SJCRH30 (cell line): ENCODE measurements around the gene RRP1B. TPM values are rescaled to one million over a fixed set of nuclear protein-coding genes. Genes with fewer than 3 reads are reported as not detected.
"Not testable (repeated sequence)": the region's sequence is repeated elsewhere in the genome, so short reads cannot be mapped to it uniquely, and the experiment has no call there.

ENCODE experiments used
- DNase-seq, 2 experiments: peaks; one replicate each; pipeline ENCODE4 v3.0.0-alpha.2; 2015 to 2020
- H3K27ac ChIP-seq: fragments of 250-450 bp; sonication (Bioruptor Pico); 2 replicates; pipeline ENCODE4 v1.5.1; 2020; ENCODE audit warnings: mild to moderate bottlenecking, moderate library complexity
- H3K27me3 ChIP-seq: fragments of 250-450 bp; sonication (Bioruptor Pico); 2 replicates; pipeline ENCODE4 v1.5.1; 2020; ENCODE audit warnings: mild to moderate bottlenecking, moderate library complexity
- H3K36me3 ChIP-seq: fragments of 250-450 bp; sonication (Bioruptor Pico); 2 replicates; pipeline ENCODE4 v1.5.1; 2020; ENCODE audit warnings: mild to moderate bottlenecking, moderate library complexity
- H3K4me1 ChIP-seq: fragments of 250-450 bp; sonication (Bioruptor Pico); 2 replicates; pipeline ENCODE4 v1.5.1; 2020; ENCODE audit warnings: mild to moderate bottlenecking, moderate library complexity
- H3K4me3 ChIP-seq: fragments of 250-450 bp; sonication (Bioruptor Pico); 2 replicates; pipeline ENCODE4 v1.5.1; 2020; ENCODE audit warnings: mild to moderate bottlenecking, moderate library complexity
- H3K9me3 ChIP-seq: fragments of 250-450 bp; sonication (Bioruptor Pico); replicated peaks from 2 replicates; pipeline ENCODE4 v1.5.1; 2020; ENCODE audit warnings: mild to moderate bottlenecking, moderate library complexity
- total RNA-seq: library from RNA; depleted of rRNA; stranded (reverse); fragments of >200 nt; shearing (Covaris generic); gene quantifications from 2 replicates; pipeline ENCODE4 v1.2.3, GENCODE V29; 2014

RRP1B gene
- total RNA-seq, 1 experiment from 2014 or later = 82.8 TPM

DNA sequence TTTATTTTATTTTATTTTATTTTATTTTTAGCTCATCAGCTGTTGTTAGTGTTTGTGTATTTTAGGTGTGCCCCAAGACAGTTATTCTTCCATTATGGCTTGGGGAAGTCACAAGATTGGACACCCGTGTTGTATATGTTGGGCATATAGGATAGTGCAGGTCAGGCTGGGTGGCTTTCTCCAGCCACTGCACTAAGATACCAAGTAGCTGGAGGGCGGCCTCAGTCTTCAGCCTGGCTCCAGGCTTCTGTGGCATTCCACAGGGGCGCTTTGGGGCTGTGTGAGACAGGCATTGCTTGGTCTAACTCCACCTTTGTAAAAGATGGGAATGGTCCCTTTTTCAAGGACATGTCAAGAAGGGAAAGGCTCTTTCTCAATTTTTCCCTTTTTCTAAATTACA, 16.5 kb downstream of the RRP1B start:
- H3K4me3 ChIP-seq = no peak overlapping the region
- no peak overlapping the region for H3K27ac ChIP-seq
- H3K4me1 ChIP-seq = no peaks in the 10 kb centered on the region
- peaks cover 90% of the 10 kb centered on the region for H3K36me3 ChIP-seq
- no peak for DNase-seq
- H3K9me3 ChIP-seq = 0 out of 2 replicates have a peak, but pooled peaks cover 2% of the 10 kb centered on the region
- no peaks in the 10 kb centered on the region for H3K27me3 ChIP-seq

DNA sequence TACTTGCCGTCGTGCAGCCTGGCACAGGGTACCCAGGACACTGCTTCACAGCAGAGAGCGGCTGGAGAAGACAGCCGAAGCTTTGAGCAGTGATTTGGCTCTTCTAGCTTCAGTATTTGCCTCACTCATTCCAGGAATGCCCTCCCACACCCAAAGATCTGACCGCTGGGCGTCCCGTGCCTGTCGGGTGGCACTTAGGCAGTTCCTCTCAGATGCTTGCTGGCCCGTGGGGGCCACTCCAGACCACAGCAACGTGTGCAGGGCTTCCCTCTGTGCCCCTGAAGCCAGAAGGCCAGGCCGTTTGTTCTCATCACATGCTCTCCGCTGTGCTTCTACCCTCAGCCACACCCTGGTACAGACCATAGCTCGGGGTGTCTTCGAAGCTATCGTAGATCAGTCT, 17.0 kb downstream of the RRP1B start:
- Histone ChIP-seq H3K4me3 (no peak overlapping the region), H3K36me3 (peaks cover 89% of the 10 kb centered on the region), H3K27ac (no peak overlapping the region), H3K9me3 (0 out of 2 replicates have a peak, but pooled peaks cover 2% of the 10 kb centered on the region), H3K27me3 (no peaks in the 10 kb centered on the region), H3K4me1 (no peaks in the 10 kb centered on the region)
- DNase-seq = no peak

DNA sequence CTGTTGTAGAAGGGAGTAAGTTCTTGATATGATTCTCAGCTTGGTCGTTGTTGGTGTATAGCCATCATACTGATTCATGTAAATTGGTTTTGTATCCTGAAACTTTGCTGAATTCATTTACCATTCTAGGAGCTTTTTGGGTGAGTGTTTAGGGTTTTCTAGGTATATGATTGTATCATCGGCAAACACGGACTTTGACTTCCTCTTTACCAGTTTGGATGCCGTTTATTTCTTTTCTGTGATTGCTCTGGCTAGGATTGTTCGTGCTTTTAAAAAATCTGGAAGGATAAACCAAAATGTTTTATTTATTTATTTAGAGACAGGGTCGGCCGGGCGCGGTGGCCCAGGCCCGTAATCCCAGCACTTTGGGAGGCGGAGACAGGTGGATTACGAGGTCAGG, 20.6 kb downstream of the RRP1B start:
- no peak overlapping the region for H3K27ac ChIP-seq
- H3K27me3 ChIP-seq = no peaks in the 10 kb centered on the region
- no peak for DNase-seq
- peaks cover 83% of the 10 kb centered on the region for H3K36me3 ChIP-seq
- H3K4me1 ChIP-seq = no peaks in the 10 kb centered on the region
- no peak overlapping the region for H3K4me3 ChIP-seq
- no peaks in the 10 kb centered on the region for H3K9me3 ChIP-seq

DNA sequence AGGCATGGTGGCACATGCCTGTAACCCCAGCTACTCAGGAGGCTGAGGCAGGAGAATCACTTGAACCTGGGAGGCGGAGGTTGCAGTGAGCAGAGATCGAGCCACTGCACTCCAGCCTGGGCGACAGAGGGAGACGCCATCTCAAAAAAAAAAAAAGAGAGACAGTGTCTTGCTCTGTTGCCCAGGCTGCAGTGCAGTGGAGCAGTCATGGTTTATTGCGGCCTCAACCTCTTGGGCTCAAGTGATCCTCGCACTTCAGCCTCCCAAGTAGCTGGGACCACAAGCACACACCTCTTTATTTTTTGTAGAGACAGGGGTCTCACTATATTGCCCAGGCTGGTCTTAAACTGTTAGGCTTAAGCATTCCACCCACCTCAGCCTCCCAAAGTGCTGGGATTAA, 21.1 kb downstream of the RRP1B start:
- not testable (repeated sequence) for H3K4me1 ChIP-seq, H3K9me3 ChIP-seq, H3K27me3 ChIP-seq, H3K27ac ChIP-seq, H3K4me3 ChIP-seq, DNase-seq
- peaks cover 83% of the 10 kb centered on the region for H3K36me3 ChIP-seq

DNA sequence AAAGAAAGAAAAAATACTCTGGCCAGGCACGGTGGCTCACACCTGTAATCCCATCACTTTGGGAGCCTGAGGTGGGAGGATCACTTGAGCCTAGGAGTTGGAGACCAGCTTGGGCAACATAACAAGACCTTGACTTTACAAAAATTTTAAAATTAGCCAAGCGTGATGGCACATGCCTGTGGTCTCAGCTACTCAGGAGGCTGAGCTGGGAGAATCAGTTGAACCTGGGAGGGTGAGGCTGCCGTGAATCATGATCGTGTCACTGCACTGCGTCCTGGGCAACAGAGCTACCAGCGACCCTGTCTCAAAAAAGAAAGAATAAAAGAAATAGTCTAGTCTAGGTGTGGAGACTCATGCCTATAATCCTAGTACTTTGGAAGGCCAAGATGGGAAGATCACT, 22.3 kb downstream of the RRP1B start:
- H3K4me3 ChIP-seq = no peak overlapping the region
- peaks cover 83% of the 10 kb centered on the region for H3K36me3 ChIP-seq
- no peaks in the 10 kb centered on the region for H3K27me3 ChIP-seq
- DNase-seq = no peak
- H3K4me1 ChIP-seq = no peaks in the 10 kb centered on the region
- H3K27ac ChIP-seq = no peak overlapping the region
- no peaks in the 10 kb centered on the region for H3K9me3 ChIP-seq

DNA sequence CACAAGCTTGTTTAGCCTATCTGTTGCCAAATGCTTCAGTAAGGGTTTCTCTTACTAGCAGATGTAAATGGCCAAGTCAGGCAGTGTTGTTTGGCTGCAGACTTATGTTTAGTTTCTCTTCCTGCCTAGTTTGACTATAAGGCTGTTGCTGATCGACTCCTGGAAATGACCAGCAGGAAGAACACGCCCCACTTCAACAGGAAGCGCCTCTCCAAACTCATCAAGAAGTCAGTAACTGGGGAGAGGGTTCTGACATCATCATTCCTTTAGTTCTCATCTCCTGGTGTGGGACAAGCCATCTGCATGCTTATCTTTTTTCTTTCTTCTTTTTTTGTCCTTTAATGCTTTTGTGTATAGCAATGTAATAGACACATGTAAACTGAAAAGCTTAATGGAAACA, 25.1 kb downstream of the RRP1B start:
- Histone ChIP-seq H3K9me3 (no peaks in the 10 kb centered on the region), H3K4me1 (no peaks in the 10 kb centered on the region), H3K27me3 (no peaks in the 10 kb centered on the region), H3K27ac (no peak overlapping the region), H3K4me3 (no peak overlapping the region), H3K36me3 (peaks cover 86% of the 10 kb centered on the region)
- no peak for DNase-seq

DNA sequence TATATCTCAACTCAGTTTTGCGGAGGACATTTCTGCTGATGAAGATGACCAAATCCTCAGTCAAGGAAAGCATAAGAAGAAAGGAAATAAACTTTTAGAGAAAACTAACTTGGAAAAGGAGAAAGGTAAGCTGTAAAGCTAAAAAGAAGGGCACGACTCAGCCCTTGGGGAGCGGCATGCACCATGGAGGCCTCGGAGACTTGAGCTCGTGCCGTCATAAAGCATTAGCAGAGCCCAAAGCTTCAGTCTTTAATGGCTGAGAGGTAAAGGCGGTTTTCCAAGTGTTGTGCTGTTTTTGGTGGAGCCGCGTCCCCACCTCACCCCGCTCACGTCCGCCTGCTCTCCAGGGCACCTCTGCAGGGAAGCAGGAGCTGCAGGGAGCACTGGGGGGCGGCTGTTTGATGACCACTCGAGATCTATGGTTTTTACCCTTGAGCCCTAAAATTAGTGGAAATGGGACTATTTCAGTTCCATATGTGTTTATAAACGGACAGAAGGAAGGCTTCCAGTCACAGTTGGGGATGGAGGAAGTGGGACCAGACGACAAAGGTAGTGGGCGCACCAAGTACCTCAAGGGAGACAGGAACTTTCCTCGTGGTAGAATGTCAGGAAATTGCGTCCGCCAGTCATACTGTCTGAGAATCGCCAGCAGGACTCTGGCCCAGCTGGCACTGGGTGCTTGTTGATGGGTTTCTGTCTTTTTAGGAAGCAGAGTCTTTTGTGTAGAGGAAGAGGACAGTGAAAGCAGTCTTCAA, 27.6 kb downstream of the RRP1B start:
- Histone ChIP-seq H3K4me3 (no peak overlapping the region), H3K4me1 (no peaks in the 10 kb centered on the region), H3K27me3 (no peaks in the 10 kb centered on the region), H3K27ac (no peak overlapping the region), H3K9me3 (no peaks in the 10 kb centered on the region), H3K36me3 (peaks cover 86% of the 10 kb centered on the region)
- no peak for DNase-seq

DNA sequence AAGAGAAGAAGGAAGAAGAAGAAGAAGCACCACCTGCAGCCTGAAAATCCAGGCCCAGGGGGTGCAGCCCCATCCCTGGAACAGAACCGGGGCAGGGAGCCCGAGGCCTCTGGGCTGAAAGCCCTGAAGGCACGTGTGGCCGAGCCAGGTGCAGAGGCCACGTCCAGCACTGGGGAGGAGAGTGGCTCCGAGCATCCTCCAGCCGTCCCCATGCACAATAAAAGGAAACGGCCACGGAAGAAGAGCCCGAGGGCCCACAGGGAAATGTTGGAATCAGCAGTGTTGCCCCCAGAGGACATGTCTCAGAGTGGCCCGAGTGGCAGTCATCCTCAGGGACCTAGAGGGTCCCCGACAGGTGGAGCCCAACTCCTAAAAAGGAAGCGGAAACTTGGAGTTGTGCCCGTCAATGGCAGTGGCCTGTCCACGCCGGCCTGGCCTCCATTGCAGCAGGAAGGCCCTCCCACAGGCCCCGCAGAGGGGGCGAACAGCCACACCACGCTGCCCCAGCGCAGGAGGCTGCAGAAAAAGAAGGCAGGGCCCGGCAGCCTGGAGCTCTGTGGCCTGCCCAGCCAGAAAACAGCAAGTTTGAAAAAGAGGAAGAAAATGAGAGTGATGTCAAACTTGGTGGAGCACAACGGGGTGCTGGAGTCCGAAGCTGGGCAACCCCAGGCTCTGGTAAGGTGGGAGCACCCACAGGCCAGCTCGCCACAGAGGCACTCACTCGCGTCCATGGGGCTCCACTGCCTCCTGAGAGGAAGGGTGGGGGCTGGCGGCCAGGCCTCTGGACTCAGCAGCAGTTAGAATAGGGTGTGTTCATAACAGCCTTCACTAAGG, 28.4 kb downstream of the RRP1B start:
- DNase-seq = no peak
- H3K27ac ChIP-seq = no peak overlapping the region
- peaks cover 89% of the 10 kb centered on the region for H3K36me3 ChIP-seq
- H3K4me3 ChIP-seq = no peak overlapping the region
- no peaks in the 10 kb centered on the region for H3K9me3 ChIP-seq
- H3K4me1 ChIP-seq = no peaks in the 10 kb centered on the region
- H3K27me3 ChIP-seq = no peaks in the 10 kb centered on the region

DNA sequence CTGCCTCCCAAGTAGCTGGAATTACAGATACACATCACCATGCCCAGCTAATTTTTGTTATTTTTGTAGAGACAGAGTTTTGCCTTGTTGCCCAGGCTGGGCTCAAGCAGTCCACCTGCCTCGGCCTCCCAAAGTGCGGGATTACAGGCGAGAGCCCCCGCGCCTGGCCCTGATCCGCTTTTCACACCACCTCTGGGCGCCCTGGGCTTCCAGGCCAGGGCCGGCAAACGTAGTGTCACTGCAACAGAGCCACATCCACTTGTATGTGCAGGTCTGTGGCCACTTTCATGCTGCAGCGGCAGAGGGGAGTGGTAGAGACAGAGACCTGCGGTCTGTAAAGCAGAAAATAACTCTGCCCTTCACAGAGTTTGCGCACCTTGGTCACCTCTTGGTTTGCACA, 29.5 kb downstream of the RRP1B start:
- peaks cover 89% of the 10 kb centered on the region for H3K36me3 ChIP-seq
- no peaks in the 10 kb centered on the region for H3K27me3 ChIP-seq

DNA sequence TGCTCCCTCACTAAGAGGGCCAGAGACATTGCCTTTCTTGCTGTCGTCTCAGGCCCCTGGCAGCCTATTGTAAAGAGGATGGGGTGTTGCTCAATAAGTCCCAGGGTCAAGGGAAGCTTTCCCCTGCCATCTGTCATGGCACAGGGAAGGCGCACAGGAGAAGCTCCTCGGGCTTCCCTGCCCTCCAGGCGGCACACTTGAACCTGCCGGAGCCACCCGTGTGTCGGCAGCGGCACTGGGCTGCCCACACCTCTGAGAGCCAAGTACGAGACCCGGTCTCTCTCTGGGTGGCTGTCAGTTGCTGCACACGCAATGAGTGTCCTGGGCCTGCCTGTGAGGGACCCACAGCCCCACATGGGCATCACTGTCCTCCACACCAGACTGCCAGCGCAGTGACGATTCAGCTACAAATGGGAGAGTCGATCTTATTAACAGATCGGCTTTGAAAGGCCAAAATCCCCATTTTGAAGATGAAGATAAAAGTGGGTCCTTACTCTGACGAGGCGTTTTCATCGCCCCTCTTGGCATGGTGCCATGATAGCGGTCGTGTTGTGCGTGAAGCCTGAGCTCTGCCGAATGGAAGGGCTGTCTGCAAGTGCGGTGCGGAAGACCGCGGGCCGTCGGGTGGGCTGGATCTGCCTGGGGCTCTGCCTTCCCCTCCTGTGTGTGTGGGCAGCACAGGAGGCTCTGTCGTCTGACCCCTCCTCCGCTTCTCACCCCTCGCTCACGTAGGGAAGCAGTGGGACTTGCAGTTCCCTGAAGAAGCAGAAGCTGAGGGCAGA, 30.4 kb downstream of the RRP1B start:
- no peak overlapping the region for H3K4me3 ChIP-seq
- H3K27ac ChIP-seq = no peak overlapping the region
- no peak for DNase-seq
- no peaks in the 10 kb centered on the region for H3K27me3 ChIP-seq
- peaks cover 87% of the 10 kb centered on the region for H3K36me3 ChIP-seq
- H3K9me3 ChIP-seq = no peaks in the 10 kb centered on the region
- H3K4me1 ChIP-seq = no peaks in the 10 kb centered on the region

More for the DNA sequence above, 29.5 kb downstream of the RRP1B start:
- Histone ChIP-seq H3K27ac (no peak overlapping the region), H3K4me1 (no peaks in the 10 kb centered on the region), H3K9me3 (no peaks in the 10 kb centered on the region), H3K4me3 (no peak overlapping the region)
- DNase-seq = no peak

DNA sequence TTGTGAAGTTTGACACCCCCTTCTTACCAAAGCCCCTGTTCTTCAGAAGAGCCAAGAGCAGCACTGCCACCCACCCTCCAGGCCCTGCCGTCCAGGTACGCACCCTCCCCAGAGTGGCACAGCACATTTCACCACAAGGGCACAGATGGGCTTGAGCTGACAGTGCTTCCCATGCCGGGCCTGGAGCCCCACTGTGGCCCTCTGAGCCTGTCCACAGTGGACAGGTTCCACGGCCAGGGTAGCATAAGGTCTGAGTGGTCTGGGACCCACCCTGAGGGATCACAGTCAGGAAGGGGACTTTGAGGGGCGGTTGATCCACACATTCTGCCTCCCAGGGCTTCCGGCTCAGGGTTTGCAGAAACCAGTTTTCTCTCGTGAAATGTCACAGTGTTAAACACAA, 31.0 kb downstream of the RRP1B start:
- Histone ChIP-seq H3K4me3 (no peak overlapping the region), H3K4me1 (no peaks in the 10 kb centered on the region), H3K9me3 (no peaks in the 10 kb centered on the region), H3K36me3 (peaks cover 84% of the 10 kb centered on the region), H3K27me3 (no peaks in the 10 kb centered on the region), H3K27ac (no peak overlapping the region)
- DNase-seq = no peak

DNA sequence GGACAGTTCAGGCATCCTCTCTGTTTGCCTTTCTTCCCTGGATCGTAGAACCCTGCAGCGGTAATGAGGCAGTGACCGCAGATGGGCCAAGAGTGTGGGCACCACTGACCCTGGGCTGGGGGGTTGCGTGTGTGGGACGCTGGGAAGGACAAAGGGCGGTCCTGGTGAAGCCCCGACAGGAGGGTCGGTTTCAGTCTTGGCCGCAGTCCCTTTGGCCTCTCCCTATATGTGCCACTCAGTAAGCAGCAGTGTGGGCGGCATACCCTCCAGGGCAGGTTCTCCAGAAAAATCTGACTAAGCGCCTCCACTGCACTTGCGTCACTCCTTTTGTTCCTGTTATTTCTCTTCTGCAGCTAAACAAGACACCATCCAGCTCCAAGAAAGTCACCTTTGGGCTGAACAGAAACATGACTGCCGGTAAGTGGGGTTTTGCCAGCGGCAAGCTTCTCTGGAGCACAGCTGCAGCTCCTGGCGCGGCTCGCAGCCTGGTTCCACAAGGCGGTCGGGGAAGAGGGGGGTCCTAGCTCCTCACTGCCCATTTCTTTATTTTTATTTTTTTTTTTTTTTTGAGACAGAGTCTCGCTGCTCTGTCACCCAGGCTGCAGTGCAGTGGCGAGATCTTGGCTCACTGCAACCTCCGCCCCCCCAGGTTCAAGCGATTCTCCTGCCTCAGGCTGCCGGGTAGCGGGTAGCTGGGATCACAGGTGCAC, 31.9 kb downstream of the RRP1B start:
- H3K4me3 ChIP-seq = no peak overlapping the region
- no peaks in the 10 kb centered on the region for H3K9me3 ChIP-seq
- H3K4me1 ChIP-seq = no peaks in the 10 kb centered on the region
- DNase-seq = no peak
- peaks cover 78% of the 10 kb centered on the region for H3K36me3 ChIP-seq
- no peak overlapping the region for H3K27ac ChIP-seq
- no peaks in the 10 kb centered on the region for H3K27me3 ChIP-seq

DNA sequence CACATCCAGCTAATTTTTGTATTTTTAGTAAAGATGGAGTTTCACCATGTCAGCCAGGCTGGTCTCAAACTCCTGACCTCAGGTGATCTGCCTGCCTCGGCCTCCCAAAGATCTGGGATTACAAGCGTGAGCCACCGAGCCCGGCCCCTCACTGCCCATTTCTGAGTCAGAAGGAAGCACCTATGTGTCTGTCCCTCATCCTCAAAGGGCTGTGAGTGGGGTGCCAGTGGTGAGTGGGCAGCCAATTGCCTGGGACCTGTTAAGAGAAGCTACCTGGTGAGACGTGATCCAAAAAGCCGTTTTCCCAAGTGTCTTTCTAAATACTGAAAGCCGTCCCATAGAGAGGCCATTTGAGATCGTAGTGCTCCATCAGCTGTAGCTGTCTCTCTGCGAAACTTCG, 32.4 kb downstream of the RRP1B start:
- no peak for DNase-seq
- Histone ChIP-seq H3K4me1 (no peaks in the 10 kb centered on the region), H3K27me3 (no peaks in the 10 kb centered on the region), H3K36me3 (peaks cover 74% of the 10 kb centered on the region), H3K27ac (no peak overlapping the region), H3K9me3 (no peaks in the 10 kb centered on the region), H3K4me3 (no peak overlapping the region)

DNA sequence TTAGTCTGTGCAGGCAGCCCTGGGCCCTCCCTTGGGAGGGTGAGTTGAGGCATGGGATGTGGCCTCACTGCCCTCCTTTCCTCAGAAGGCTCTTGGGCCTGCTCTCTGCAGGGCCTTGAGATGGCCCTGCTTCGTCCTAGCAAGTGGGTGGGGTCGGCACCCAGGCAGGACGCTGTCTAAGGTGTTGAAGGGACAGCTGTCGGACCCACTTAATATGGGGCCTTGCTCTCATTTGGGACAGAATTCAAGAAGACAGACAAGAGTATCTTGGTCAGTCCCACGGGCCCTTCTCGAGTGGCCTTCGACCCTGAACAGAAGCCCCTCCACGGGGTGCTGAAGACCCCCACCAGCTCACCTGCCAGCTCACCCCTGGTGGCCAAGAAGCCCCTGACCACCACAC, 33.6 kb downstream of the RRP1B start:
- Histone ChIP-seq H3K36me3 (peaks cover 65% of the 10 kb centered on the region), H3K4me1 (no peaks in the 10 kb centered on the region)
- DNase-seq = no peak

More for the DNA sequence above, 33.6 kb downstream of the RRP1B start:
- Histone ChIP-seq H3K4me3 (no peak overlapping the region), H3K9me3 (no peaks in the 10 kb centered on the region), H3K27me3 (no peaks in the 10 kb centered on the region), H3K27ac (no peak overlapping the region)
